HCT116 (cell line): ENCODE data around the gene SUSD6. TPM values are rescaled to one million over a fixed set of nuclear protein-coding genes. Genes with fewer than 3 reads are reported as not detected.

Source experiments
- ATAC-seq: fragments of 200-7000 bp; cut with Tn5 transposase; 2 replicates; pipeline ENCODE4 v1.9.1; 2020; ENCODE audit warnings: mild to moderate bottlenecking, moderate library complexity
- BruUV-seq: library from RNA; stranded (reverse); fragments of 400-500 nt; replicated peaks from 2 replicates; lab custom pipeline; 2021; lab: Mats Ljungman, UMichigan
- CTCF ChIA-PET: fragments of 300-600 bp; sonication (Branson Sonifier 250); formaldehyde crosslinking; loops from one replicate; lab custom pipeline; 2021; ENCODE audit warnings: antibody characterized with exemption; lab: Charles Lee
- POLR2A ChIA-PET: fragments of 300-600, 350-600 bp; sonication (Branson Sonifier 250); formaldehyde crosslinking; loops from one replicate; lab custom pipeline; 2021; ENCODE audit warnings: antibody characterized with exemption; lab: Charles Lee
- RAD21 ChIA-PET, 2 experiments: fragments of 300-600 bp; sonication (Branson Sonifier 250); formaldehyde crosslinking; loops; one replicate each; lab custom pipeline; 2023; ENCODE audit warnings: low total read pairs in 2 of 2; ENCODE audit not compliant: uncharacterized antibody in 2 of 2, unreplicated experiment in 2 of 2, low non-redundant PET in 1 of 2; lab: Charles Lee
- DNase-seq: peaks from one replicate; pipeline ENCODE4 v3.0.0-alpha.2; 2010; ENCODE audit warnings: low read depth, low spot score
- H2AFZ ChIP-seq: fragments of 200-600 bp; shearing (Covaris generic), sonication (generic); 2 replicates; pipeline ENCODE4 v1.6.1; 2017; ENCODE audit warnings: low read depth, mixed run types, mixed read lengths, antibody characterized with exemption, low read length; ENCODE audit not compliant: poor library complexity, severe bottlenecking
- H3K27ac ChIP-seq: 2 replicates; pipeline ENCODE4 v1.5.1; 2012; ENCODE audit warnings: low read depth, low read length
- H3K27me3 ChIP-seq: fragments of 200-600 bp; sonication (generic); 2 replicates; pipeline ENCODE4 v1.6.1; 2016; ENCODE audit warnings: mixed run types, low read length, mixed read lengths; ENCODE audit not compliant: insufficient read depth
- H3K36me3 ChIP-seq, 2 experiments: fragments of 200-500 bp in 1 of 2; fragments of 200-600 bp in 1 of 2; sonication (Bioruptor generic) in 1 of 2; sonication (generic) in 1 of 2; 2 replicates each; pipeline versions ENCODE4 v1.5.1 to v1.6.1; 2014 to 2016; ENCODE audit warnings: low read length in 2 of 2, inconsistent platforms in 1 of 2, mixed read lengths in 1 of 2, mixed run types in 1 of 2; ENCODE audit not compliant: insufficient read depth in 2 of 2, control insufficient read depth in 1 of 2
- H3K4me1 ChIP-seq, 2 experiments: fragments of 200-600 bp in 1 of 2; sonication (generic) in 1 of 2; 2 replicates each; pipeline versions ENCODE4 v1.5.1 to v1.6.1; 2012 to 2017; ENCODE audit warnings: low read length in 2 of 2, inconsistent platforms in 1 of 2, mild to moderate bottlenecking in 1 of 2, mixed read lengths in 1 of 2, mixed run types in 1 of 2, moderate library complexity in 1 of 2; ENCODE audit not compliant: insufficient read depth in 2 of 2, control insufficient read depth in 1 of 2
- H3K4me2 ChIP-seq: fragments of 200-600 bp; sonication (generic); 2 replicates; pipeline ENCODE4 v1.6.1; 2017; ENCODE audit warnings: mixed run types, low read length, mixed read lengths
- H3K4me3 ChIP-seq, 2 experiments: fragments of 200-600 bp in 1 of 2; sonication (generic) in 1 of 2; replicated peaks in 1 of 2; 2 replicates each; pipeline ENCODE4 v1.5.1; 2011 to 2016; ENCODE audit warnings: low read length in 2 of 2, control low read depth in 1 of 2, low read depth in 1 of 2, mild to moderate bottlenecking in 1 of 2, mixed read lengths in 1 of 2, mixed run types in 1 of 2
- H3K79me2 ChIP-seq: fragments of 200-600 bp; sonication (generic); 2 replicates; pipeline ENCODE4 v1.6.1; 2017; ENCODE audit warnings: mild to moderate bottlenecking, mixed run types, low read length, moderate library complexity, mixed read lengths; ENCODE audit not compliant: insufficient read depth
- H3K9ac ChIP-seq: fragments of 200-600 bp; sonication (generic); 2 replicates; pipeline ENCODE4 v1.6.1; 2016; ENCODE audit warnings: low read length, mixed read lengths
- H3K9me2 ChIP-seq: fragments of 200-600 bp; sonication (generic), shearing (Covaris generic); 2 replicates; pipeline ENCODE4 v1.6.1; 2017; ENCODE audit warnings: mixed run types, mild to moderate bottlenecking, moderate library complexity; ENCODE audit not compliant: insufficient read depth
- H3K9me3 ChIP-seq, 2 experiments: fragments of 200-500 bp in 1 of 2; fragments of 200-600 bp in 1 of 2; sonication (Bioruptor generic) in 1 of 2; sonication (generic) in 1 of 2; 2 replicates each; pipeline ENCODE4 v1.6.1; 2014 to 2017; ENCODE audit warnings: low read length in 2 of 2, mixed read lengths in 2 of 2, inconsistent platforms in 1 of 2, low read depth in 1 of 2, mild to moderate bottlenecking in 1 of 2, mixed run types in 1 of 2, moderate library complexity in 1 of 2; ENCODE audit not compliant: control insufficient read depth in 1 of 2, insufficient read depth in 1 of 2
- H4K20me1 ChIP-seq: fragments of 200-600 bp; sonication (generic), shearing (Covaris generic); 2 replicates; pipeline ENCODE4 v1.6.1; 2017; ENCODE audit warnings: mixed run types, mild to moderate bottlenecking, moderate library complexity; ENCODE audit not compliant: insufficient read depth
- ELF1 ChIP-seq: IDR thresholded peaks from 2 replicates; pipeline ENCODE4 v1.6.1; 2012; ENCODE audit warnings: low read depth, borderline replicate concordance
- MAX ChIP-seq: IDR thresholded peaks from 2 replicates; pipeline ENCODE4 v1.6.1; 2012
- SRF ChIP-seq: IDR thresholded peaks from 2 replicates; pipeline ENCODE4 v1.6.1; 2012; ENCODE audit warnings: low read depth
- ZBTB33 ChIP-seq: IDR thresholded peaks from 2 replicates; pipeline ENCODE4 v1.6.1; 2011; ENCODE audit warnings: mild to moderate bottlenecking, low read length, moderate library complexity; ENCODE audit not compliant: insufficient replicate concordance; ENCODE audit errors: extremely low read depth
- intact Hi-C: fragments of 100-400 bp; cut with micrococcal nuclease; formaldehyde crosslinking; loops from 2 replicates; pipeline ENCODE4 v1.10.0; 2022
- total RNA-seq: library from RNA; stranded (reverse); gene quantifications from one replicate; pipeline ENCODE4 v1.2.1, GENCODE V29; 2021; ENCODE audit not compliant: unreplicated experiment
- TF ChIP-seq, protein P1 (sequence below): IDR thresholded peaks from 2 replicates; pipeline ENCODE4 v1.6.1; 2012; ENCODE audit warnings: low read depth

The SUSD6 gene
- total RNA-seq, 1 experiment from 2014 or later, result 6.4 TPM

GRCh38 chr14:69584389-69584788 is 27.0 kb upstream of the SUSD6 start:
- Histone ChIP-seq H3K27me3 (no peaks in the 10 kb centered on the region), H4K20me1 (no peaks in the 10 kb centered on the region), H3K27ac (no peak overlapping the region), H3K4me2 (no peak overlapping the region), H2AFZ (no peak overlapping the region), H3K79me2 (no peaks in the 10 kb centered on the region)
- DNase-seq, result no peak
- POLR2A ChIA-PET, result interaction anchor here (0.6 kb wide), 1 partner anchor 183 kb away, joined by 3 read pairs; no protein-coding TSS in a partner anchor
- TF ChIP-seq, protein P1, sequence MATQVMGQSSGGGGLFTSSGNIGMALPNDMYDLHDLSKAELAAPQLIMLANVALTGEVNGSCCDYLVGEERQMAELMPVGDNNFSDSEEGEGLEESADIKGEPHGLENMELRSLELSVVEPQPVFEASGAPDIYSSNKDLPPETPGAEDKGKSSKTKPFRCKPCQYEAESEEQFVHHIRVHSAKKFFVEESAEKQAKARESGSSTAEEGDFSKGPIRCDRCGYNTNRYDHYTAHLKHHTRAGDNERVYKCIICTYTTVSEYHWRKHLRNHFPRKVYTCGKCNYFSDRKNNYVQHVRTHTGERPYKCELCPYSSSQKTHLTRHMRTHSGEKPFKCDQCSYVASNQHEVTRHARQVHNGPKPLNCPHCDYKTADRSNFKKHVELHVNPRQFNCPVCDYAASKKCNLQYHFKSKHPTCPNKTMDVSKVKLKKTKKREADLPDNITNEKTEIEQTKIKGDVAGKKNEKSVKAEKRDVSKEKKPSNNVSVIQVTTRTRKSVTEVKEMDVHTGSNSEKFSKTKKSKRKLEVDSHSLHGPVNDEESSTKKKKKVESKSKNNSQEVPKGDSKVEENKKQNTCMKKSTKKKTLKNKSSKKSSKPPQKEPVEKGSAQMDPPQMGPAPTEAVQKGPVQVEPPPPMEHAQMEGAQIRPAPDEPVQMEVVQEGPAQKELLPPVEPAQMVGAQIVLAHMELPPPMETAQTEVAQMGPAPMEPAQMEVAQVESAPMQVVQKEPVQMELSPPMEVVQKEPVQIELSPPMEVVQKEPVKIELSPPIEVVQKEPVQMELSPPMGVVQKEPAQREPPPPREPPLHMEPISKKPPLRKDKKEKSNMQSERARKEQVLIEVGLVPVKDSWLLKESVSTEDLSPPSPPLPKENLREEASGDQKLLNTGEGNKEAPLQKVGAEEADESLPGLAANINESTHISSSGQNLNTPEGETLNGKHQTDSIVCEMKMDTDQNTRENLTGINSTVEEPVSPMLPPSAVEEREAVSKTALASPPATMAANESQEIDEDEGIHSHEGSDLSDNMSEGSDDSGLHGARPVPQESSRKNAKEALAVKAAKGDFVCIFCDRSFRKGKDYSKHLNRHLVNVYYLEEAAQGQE, result no peak
- TF ChIP-seq MAX, result no peak
- TF ChIP-seq ELF1, result no peak
- TF ChIP-seq ZBTB33, result no peak
- no peak for TF ChIP-seq SRF
- TF ChIP-seq, all 23 proteins: peak for 0
- H3K9me2 ChIP-seq, result no peaks in the 10 kb centered on the region
- H3K4me1 ChIP-seq, result no peaks in the 10 kb centered on the region
- H3K4me3 ChIP-seq, result no peak overlapping the region
- intact Hi-C loops, result no loop called here
- no peaks in the 10 kb centered on the region for H3K9me3 ChIP-seq
- BruUV-seq, result no TSS peak
- ATAC-seq, result no peak
- ChIA-PET RAD21 (interaction anchor here (0.9 to 2.2 kb wide), 2 partner anchors 21 to 143 kb away, joined by 3 to 6 read pairs; no protein-coding TSS in a partner anchor), CTCF (interaction anchor here (0.6 to 1.6 kb wide), 18 partner anchors 9 to 444 kb away, joined by 3 to 25 read pairs (median 4); partner anchors contain the start of genes CCDC177 and SUSD6)
- H3K9ac ChIP-seq, result no peak overlapping the region
- no peaks in the 10 kb centered on the region for H3K36me3 ChIP-seq
